PFSK-1 (cell line): ENCODE data around the gene ZNF407.
A peak's percentile ranks its signal among the peaks of the same experiment; 100 is the strongest.

Source experiments
- FOXP2 ChIP-seq: optimal IDR thresholded peaks from 2 replicates; pipeline ENCODE3; 2011; ENCODE audit warnings: borderline replicate concordance, control low read depth, inconsistent platforms; ENCODE audit not compliant: insufficient read depth; ENCODE audit errors: extremely low read length, extremely low read depth
- POLR2AphosphoS5 ChIP-seq: IDR thresholded peaks from 2 replicates; pipeline ENCODE4 v1.6.1; 2012; ENCODE audit warnings: low read depth, mild to moderate bottlenecking, control low read depth, low read length, moderate library complexity
- SIN3A ChIP-seq: IDR thresholded peaks from 2 replicates; pipeline ENCODE4 v1.6.1; 2012; ENCODE audit warnings: mild to moderate bottlenecking, low read length, moderate library complexity, borderline replicate concordance; ENCODE audit not compliant: insufficient read depth
- TAF1 ChIP-seq: IDR thresholded peaks from 2 replicates; pipeline ENCODE4 v1.6.1; 2012; ENCODE audit warnings: low read length, control low read depth, borderline replicate concordance; ENCODE audit not compliant: insufficient read depth
- TF ChIP-seq, protein P1 (sequence below), 2 experiments: IDR thresholded peaks; 2 replicates each; pipeline versions ENCODE4 v1.6.1 to v1.8.0; 2011 to 2012; ENCODE audit warnings: low read depth in 2 of 2, low read length in 2 of 2, control low read depth in 1 of 2, inconsistent platforms in 1 of 2, mild to moderate bottlenecking in 1 of 2, moderate library complexity in 1 of 2; ENCODE audit not compliant: insufficient read depth in 1 of 2

DNA sequence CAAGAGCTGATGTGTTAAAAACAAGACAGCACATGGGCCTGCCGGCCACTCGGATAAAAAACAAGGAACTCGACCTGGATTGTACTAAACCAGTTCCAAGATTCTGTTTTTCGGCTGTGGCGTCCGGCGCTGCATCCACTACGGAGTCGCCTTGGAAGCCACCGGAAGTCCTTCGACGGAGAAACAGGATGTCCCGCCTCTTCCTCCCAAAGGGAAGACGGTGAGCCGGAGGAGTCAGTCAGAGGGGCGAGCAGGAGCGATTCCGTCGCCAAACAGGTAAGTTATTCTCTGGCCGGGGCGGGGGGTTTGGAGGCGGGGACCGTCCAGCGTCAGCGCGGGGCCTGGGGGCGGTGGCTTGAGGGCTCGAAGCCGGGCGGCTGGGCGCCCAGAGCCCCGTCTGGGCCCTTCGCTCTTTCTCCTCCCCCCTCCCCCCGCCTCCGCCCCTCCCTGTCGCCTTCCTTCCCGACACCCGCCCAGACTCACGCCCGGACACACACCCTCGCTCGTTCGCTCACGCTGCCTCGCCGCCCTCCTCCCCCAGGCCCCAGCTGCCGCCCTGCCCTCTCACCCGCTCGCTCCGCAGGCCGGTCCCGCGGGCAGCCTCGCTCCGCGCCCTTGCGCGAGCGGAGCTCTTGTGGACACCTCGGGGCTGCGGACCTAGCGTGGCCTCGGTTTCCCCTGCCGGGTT lies at the start of gene ZNF407:
- TF ChIP-seq POLR2AphosphoS5 (peak; percentile 71; the same call in 1 of the 2 replicates), TAF1 (peak; percentile 67; the same call in 1 of the 2 replicates), SIN3A (peak; percentile 32; the same call in 1 of the 2 replicates), FOXP2 (peak; percentile 28)
- TF ChIP-seq, protein P1, sequence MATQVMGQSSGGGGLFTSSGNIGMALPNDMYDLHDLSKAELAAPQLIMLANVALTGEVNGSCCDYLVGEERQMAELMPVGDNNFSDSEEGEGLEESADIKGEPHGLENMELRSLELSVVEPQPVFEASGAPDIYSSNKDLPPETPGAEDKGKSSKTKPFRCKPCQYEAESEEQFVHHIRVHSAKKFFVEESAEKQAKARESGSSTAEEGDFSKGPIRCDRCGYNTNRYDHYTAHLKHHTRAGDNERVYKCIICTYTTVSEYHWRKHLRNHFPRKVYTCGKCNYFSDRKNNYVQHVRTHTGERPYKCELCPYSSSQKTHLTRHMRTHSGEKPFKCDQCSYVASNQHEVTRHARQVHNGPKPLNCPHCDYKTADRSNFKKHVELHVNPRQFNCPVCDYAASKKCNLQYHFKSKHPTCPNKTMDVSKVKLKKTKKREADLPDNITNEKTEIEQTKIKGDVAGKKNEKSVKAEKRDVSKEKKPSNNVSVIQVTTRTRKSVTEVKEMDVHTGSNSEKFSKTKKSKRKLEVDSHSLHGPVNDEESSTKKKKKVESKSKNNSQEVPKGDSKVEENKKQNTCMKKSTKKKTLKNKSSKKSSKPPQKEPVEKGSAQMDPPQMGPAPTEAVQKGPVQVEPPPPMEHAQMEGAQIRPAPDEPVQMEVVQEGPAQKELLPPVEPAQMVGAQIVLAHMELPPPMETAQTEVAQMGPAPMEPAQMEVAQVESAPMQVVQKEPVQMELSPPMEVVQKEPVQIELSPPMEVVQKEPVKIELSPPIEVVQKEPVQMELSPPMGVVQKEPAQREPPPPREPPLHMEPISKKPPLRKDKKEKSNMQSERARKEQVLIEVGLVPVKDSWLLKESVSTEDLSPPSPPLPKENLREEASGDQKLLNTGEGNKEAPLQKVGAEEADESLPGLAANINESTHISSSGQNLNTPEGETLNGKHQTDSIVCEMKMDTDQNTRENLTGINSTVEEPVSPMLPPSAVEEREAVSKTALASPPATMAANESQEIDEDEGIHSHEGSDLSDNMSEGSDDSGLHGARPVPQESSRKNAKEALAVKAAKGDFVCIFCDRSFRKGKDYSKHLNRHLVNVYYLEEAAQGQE (IDR thresholded peaks at IDR 0.05; ENCODE audit: insufficient read depth in 1 of 2, low read depth in 2 of 2, low read length in 2 of 2): no peak
